ENCODE results near the gene ALG8.
"Not testable (repeated sequence)": the region's sequence is repeated elsewhere in the genome, so short reads cannot be mapped to it uniquely, and the experiment has no call there.

Gene ALG8

DNA sequence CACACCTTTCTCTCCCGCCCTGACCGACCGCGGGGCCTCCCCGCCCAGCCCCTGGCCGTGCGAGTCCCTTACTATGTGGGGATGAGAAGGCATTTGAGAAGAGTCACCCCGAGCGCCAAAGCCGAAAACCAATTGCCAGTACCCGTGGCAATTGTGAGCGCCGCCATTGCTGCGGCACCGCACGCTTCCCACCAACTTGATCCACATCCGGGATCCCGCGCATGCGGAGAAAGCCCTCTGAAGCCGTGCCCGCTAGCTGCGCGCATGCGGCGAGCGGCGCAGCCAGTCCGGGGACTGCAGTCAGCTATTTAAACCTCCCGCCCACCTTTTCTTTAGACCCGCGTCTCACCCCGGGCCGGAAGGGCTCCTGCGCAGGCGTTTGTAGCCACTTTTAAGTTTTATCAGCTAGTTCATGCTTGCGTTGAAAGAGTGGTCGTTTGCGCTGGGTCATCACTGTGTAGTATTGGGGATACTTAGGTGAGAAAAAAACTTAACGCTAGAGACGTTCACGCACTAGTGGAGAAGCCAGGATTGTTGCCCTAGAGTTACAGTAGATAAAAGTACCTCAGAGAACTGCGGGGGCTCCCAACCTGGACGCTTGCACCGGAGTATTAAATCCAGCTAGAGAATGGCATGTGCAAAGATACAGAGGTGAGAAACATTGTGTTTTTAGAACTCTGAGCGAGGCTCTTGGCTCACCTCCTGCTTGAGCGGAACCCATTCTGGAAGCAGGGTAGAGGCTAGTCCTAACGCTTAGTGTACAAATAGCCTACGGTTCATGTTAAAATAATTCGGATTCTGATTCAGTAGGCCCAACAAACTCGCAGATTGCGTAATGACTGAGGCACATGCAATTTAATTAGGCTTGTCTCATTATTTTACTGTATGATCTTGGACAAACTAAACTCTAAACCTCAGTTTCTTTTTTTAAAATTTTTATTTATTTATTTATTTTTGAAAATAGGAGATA is at the start of gene ALG8:
Gene ALG8, minus strand, starts transcription at position 205 of the 970 bp plus-strand sequence. Its CDS starts 38 bp downstream, at position 167.
- peak; percentile 92 for DNase-seq

DNA sequence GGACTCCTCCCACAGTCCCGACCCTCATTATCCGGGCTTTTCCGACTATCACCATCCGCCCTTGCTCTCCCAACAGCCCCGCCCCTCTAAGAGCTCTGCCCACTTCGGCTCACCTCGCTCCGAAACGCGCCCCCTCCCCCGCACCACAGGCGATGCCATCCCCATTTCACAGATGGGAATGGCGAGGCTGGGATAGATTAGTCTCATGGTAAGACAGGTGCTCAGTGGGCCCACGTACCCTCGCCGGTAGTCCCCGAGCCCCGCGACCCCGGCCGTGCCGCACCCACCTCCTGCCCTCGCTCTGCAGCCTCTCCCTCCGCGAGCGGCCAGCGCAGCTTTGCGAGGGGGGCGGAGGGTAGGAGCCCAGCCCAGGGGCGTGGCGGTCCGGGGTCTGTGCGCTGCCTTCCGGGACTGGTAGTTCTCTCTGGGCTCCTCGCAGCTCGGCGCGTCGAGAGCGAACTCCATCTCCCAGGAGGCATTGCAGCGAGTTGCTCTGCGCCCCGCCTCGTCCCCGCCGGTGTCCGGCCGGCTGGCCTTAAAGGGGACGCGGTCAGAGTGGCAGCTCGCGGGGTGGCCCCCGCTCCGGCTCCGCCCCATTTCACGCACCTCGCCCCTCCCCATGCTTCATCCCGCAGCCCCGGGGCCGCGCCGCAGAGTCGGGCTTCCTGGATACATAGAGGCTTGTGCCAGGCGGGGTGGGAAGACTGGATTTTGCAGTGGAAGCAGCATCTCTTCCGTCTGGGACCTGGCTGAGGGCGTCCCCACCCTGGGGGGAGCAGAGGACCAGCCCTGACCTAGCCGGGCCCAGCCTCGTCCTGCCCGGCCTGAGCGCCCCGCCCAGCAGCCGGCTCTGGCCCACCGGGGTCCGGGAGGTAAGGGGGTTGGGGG is 49.1 kb upstream of the ALG8 start, which contains the start of the genes KCTD21 and USP35:
Gene KCTD21, minus strand, starts transcription at position 341 of the 888 bp plus-strand sequence. CDS start 14,072 bp downstream, outside the sequence.
Gene USP35, plus strand, starts transcription at position 634 of the 888 bp plus-strand sequence. CDS start 7,327 bp downstream, outside the sequence.
- peak; percentile 97 for DNase-seq

DNA sequence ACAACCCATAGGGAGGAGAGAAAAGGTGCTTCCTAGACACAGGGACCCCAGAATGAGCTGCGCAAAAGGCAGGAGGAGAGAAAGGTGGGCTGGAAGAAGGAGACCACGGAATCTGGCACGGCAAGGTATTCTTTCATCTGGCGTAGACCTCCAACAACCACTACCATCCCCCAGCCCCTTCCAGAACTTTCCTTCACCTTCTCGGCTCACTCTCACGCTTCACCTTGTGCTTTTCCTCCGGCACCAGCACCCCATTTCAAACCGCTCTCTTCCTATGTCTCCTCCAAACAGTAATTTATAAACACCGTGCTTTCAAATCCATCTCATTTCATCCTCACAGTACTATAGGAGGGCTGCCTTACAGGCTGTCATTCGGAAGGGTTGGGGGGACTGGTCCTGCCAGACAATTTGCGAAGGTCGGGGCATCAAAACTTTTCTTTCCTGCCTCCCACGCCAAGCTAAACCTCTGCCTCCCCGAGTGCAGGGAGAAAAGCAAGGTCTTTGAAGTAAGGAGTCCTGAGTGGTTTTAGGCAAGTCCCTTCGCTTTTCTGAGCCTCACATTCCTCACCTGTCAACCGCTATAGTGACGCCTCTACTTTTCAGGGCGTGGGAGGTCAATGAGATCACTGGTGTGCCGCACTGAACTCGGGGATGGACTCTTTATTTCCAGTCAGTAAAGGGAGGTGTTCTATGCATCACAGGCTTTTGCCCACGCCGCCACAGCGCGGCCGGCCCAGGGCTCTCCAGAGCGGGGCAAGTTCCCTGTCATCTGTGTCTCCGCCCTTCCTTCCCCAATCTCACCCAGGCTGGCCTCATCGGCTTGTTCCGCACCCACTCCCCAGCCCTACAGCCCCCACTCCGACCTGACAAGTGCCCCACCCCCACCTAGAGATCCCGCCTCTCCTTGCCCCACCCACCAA is 48.2 kb upstream of the ALG8 start:
- DNase-seq, result no peak

DNA sequence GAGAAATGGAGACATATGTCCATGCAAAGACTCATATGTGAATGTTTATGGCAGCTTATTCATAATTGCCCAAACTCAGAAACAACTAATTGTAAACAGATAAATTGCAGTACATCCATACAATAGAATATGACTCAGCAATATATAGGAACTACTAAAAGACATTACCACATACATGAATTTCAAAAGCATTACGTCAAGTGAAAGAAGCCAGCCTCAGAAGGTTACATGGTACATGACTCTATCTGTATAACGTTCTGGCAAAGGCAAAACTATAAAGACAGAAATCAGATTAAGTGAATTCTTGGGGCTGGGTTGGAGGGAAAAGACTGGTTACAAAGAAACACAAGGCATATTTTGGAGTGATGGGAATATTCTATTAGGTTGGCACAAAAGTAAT is 41.8 kb upstream of the ALG8 start:
- DNase-seq, result no peak

DNA sequence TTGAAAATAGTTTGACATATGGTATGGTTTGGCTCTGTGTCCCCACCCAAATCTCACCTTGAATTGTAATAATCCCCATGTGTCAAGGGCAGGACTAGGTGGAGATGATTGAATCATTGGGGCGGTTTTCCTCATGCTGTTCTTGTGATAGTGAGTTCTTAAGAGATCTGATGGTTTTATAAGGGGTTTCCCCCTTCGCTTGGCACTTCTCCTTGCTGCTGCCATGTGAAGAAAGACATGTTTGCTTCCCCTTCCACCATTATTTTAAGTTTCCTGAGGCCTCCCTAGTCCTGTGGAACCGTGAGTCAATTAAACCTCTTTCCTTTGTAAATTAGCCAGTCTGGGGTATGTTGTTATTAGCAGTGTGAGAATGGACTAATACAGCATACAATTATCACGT is 41.3 kb upstream of the ALG8 start:
- DNase-seq, result no peak

DNA sequence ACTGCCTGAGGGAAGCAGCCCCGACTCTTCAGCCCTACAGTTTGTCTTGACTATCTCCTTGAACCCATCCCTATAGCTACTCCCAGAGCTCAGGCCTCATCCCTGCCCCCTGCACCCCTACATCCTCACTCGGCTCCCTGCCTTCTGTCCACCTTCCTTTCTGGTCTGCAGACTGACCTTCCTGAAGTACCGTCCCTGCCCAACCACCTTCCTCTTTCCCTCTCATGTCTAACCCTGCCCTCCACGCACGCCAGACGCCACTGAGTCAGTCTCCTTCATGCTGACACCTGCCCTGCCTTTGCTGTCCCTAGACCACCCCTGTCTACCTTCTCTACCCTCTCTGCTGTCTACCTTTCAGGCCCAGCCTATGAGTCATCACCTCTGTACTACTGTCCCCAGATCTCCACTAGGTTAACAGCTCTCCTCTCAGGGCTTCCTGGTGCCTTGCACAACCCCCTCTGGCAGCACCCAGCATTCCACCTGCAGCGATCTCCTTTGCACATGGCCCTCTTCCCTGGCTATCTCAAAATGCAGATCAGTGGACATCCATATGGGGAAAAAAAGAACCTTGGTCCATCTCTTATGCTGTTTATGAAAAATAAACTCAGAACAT is 40.1 kb upstream of the ALG8 start:
- DNase-seq, result no peak

DNA sequence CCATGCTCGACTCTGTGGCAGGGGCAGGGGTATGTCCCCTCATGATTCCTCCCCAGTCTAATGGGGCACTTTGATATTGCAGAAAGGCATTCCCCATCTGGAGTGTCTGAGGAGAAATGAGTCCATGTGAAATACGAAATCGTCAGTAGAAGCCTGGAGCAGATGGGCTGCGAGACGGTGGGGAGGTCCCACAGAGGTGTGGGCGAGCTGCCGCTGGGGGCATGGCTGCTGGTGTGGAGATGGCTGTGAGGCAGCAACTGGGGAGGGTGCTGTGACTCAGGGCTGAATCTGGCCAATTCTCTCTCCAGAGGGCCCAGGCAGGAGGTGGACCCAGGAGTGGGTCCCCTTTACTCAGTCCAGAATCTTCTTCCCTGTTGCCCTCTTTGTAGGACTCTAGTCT is 37.8 kb upstream of the ALG8 start:
- DNase-seq, result no peak

DNA sequence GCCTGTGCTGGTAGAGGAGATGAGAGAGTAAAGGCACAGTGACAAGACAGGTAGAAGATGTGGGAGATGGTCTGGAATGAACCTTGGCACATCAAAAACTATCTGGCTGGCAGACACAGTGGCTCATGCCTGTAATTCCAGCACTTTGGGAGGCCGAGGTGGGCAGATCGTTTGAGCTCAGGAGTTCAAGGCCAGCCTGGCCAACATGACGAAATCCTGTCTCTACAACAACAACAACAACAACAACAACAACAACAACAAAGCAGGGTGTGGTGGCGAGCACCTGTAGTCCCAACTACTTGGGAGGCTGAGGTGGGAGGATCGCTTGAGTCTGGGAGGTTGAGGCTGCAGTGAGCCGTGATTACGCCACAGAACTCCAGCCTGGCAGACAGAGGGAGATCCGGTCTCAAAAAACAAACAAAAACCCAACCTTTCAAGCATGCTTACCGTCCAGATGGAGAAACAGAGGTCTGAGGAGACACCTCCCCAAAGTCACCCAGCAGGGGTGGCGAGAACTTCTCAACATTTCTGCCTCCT is 37.2 kb upstream of the ALG8 start:
- no peak for DNase-seq

DNA sequence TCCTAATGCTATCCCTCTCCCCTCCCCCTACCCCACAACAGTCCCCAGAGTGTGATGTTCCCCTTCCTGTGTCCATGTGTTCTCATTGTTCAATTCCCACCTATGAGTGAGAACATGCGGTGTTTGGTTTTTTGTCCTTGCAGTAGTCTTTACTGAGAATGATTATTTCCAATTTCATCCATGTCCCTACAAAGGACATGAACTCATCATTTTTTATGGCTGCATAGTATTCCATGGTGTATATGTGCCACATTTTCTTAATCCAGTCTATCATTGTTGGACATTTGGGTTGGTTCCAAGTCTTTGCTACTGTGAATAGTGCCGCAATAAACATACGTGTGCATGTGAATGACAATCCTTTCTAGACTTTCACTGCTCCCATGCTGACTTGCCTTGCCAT is 36.4 kb upstream of the ALG8 start:
- not testable (repeated sequence) for DNase-seq

DNA sequence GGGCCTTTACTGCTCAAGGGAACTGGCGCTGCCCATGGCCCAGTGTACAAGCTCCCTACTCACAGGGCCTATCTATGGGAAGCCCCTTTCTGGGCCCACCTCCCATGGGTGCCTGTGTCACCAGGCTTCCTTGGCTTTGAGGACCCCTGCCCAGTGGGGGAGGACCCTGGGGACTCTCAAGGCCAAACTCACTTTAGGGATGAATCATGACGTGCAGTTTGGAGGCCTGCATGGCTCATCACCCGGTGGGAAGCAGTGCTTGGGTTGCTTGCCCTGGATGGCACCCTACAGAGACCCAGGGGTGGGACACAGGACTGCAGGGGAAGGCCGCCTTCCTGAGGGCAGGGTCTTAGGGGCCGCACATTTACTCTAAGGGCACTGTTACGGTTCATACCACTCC is 32.5 kb upstream of the ALG8 start:
- DNase-seq, result no peak

DNA sequence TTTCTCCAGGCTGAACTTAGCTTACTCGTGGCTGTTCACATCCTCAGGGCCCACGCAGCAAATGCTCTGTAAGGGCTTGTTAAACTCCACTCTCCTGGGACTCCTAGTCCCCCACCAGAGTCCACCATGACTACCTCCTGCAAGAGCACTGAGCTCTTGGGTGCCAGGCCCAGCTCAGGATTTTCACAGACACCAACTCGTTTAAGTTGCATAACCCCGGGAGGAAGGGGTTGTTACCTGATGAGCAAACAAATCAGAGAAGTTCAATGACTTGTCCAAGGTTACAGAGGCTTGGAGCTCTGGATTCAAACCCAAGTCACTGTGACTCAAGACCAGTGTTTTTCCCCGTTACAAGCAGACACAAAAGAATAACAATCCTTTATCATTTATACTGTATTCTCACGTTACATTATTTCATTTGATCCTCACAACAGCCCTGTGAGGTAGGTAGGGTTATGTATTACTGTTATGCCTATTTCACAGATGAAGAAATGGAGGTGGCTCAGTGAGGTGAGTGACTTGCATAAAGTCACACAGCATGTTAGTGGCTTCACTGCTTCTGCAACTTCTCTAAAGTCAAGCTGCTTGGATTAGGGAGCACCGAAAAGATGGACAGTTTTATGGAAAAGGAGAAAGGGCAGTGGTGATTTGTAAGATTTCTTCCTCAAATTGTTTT is 31.6 kb upstream of the ALG8 start:
- no peak for DNase-seq

DNA sequence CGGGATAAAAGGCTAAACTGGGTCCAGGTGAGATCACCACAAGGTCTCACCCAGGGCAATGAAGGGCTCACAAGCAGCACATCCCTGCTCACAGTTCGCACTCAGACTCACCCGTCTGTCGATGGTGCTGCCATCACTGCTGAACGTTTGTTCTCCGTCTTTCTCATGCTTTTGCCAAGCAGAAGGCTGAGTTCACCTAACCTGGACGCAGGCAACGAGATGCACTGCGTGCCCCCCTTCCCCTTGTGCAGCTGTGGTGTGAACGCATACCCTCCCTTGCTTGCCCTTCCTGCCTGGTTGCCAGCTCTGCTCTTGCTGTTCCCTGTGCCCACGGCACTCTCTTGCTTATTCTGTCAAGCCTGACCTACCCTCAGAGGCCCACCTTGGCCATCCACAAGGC is 31.0 kb upstream of the ALG8 start:
- no peak for DNase-seq

DNA sequence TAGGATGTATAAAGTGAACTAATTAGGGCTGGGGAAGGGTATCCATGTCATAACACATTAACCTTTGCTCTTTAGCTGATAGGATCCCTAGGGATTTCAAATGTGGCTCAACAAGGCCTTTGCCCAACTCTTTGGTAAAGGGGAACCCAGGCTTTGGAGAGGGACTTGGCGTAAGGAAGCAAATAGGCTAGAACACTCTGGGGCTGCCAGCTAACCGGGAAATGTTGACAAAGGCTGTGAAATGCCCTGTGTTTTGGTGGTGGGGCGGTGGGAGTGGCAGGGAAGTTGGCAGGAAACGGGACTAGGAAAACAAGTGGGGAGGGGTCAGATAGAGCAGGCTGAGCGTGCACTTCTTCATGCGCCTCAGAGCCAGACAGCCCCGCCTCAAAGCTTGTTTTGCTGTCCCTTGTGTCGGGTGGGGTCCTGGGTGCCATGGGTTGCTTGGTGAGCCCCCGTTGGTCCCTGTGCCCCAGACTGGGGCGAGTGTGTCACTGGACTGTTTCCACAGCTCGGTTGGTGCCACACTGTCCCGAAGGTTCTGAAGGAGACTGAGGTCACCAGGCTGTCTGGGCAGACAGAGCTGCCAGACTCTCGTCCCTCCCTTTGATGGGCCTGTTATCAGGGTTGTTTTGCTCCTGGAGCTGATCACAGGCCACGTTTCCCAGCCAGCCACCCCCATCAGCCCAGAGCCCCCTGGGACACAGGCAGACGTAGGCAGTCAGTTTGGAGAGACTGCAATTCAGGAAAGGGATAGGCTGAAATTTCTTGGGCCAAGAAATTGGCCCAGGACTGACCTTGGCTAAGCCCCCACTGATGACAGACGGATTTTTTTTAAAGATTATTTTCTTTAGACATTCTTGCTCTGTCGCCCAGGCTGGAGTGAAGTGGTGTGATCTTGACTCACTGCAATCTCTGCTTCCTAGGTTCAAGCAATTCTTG is 29.4 kb upstream of the ALG8 start:
- DNase-seq, result no peak

DNA sequence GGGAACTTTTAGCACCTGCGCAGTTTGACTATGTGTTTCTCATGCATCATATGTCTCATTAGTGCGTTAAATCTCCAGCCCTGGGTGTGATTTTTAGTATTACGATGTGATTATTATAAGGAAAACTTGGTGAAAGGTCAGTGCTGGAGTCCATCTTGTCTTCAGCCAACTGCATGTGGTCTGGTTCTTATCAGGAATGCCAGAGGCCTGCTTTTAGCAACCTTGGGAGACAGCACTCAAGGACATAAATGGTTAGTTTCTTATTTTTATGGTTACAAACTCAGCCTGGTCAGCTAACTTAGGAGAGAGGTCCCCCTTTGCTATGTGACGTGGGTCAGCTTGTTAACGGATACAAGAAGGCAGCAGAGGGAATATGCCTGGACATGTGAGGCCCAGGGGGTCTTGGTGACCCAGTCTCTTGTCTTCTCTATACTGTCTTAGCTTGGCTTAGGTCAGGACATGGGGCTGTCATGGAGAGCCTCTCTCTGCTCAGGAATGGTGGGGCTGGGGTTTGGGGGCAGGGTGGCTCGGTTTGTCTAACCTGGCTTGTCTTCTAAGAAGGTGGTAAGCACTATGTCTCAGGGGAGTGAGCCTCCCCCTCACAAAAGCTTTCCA is 27.5 kb upstream of the ALG8 start:
- DNase-seq, result no peak

DNA sequence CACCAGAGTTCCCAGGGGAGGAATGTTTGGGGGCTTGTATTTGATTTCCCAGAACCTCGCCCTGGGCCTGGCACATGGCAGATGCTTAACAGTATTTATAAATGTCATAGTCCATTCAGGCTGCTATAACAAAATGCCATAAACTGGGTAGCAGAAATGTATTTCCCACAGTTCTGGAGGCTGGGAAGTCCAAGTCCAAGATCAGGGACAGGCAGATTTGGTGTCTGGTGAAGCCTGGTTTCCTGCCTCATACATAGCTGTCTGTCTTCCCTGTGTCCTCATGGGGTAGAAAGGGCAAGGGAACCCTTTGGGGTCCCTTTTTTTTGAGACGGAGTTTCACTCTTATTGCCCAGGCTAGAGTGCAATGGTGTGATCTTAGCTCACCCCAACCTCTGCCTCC is 25.0 kb upstream of the ALG8 start:
- DNase-seq, result no peak

DNA sequence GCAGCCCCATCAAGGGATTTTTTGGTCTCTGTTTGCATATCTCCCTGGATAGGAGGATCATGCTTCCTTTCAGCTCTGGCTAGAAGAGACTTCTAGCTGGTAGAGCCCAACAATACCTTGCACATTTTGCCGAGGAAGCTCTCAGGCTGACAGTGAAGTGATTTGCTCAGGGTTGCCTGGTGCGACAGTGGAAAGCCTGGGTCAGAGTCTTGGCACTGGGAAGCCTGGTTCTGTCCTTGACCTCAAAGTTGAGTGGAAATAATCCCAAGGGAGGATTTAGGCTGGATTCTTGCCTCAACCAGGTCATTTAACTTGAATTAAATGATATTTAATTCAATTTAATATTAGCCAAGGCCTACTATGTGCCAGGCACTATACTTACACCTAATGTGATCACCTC is 24.4 kb upstream of the ALG8 start:
- DNase-seq, result no peak

DNA sequence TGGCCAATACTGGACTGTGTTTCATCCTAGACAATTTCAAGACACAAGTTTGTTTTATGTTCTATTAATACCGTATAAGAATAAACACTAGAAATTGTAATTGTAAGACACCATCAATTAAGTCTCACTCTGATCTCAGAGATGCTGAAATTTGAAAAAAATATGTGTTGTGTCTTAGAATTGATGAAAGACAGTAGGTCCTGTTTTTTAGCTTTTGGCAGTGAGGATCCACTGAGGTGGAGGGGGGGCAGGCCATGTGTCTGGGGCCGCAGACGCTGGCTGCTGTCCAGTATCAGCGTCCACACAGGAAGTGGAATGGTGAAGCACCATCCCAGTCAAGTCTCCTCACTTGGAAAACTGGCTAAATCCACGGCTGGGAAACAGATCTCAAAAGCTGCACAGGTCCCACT is 22.5 kb upstream of the ALG8 start:
- DNase-seq, result no peak

DNA sequence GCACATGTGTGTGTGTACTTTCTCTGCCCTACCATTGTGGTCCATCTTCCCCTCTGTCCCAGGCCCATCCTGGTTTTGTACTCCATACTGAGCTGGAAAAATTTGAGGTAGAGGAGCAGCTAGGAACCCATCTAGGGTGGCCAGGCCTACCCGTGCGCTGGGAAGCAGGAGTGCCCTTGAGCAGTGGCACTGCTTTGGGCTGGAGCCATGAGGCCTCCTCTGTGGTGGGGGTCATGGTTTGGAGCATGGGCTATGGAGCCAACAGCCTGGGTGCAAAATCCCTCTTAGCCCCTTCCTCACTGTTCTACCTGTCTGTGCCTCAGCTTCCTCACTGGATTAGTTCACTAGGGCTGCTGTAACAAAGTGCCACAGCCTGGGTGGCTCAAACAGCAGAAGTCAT is 21.9 kb upstream of the ALG8 start:
- DNase-seq, result no peak

DNA sequence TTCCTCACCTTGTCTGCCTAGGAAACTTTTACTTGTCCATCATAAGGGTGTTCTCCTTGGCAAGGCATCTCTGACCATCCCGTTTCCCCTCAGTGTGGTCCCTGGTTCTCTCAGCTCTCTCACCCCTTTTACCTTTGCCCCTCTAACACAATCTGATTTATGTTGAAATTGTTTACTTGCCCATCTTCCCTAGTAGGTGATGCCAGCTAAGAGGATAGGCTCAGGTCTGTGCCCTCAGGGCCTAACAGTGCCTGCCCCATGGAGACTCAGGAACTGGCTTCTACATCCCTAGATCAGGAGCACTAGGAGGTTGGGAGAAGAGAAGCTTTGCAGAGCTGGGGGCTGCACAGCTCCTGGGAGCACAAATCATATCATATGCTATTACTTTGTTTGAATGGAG is 21.1 kb upstream of the ALG8 start:
- no peak for DNase-seq

All from NCI-H526 treated with DMSO at 0.1 percent for 48 hours (cell line).